HG03108 (cell line): ENCODE measurements around the gene WWC1.
A peak's percentile ranks its signal among the peaks of the same experiment; 100 is the strongest.
"Not testable (repeated sequence)": the region's sequence is repeated elsewhere in the genome, so short reads cannot be mapped to it uniquely, and the experiment has no call there.

Experiments
- ATAC-seq: cut with Tn5 transposase; IDR thresholded peaks from one replicate; pipeline ENCODE4 v1.9.1; 2021; ENCODE audit warnings: moderate library complexity; ENCODE audit not compliant: unreplicated experiment

WWC1 gene

GRCh38 chr5:168328814-168329213 is 37.4 kb downstream of the WWC1 start:
- peak; percentile 69 for ATAC-seq

GRCh38 chr5:168329302-168329701 is 37.9 kb downstream of the WWC1 start:
- ATAC-seq = no peak

- no peak for ATAC-seq
Measured at GRCh38 chr5:168332042-168332441, 40.6 kb downstream of the WWC1 start.

- no peak for ATAC-seq
Measured at GRCh38 chr5:168334280-168334679, 42.8 kb downstream of the WWC1 start.

- ATAC-seq = no peak
Measured at GRCh38 chr5:168334695-168335094, 43.2 kb downstream of the WWC1 start.

- no peak for ATAC-seq
Measured at GRCh38 chr5:168337361-168337760, 45.9 kb downstream of the WWC1 start.

GRCh38 chr5:168339109-168339771 is 47.8 kb downstream of the WWC1 start:
- no peak for ATAC-seq

- ATAC-seq = not testable (repeated sequence)
Measured at GRCh38 chr5:168339772-168340140, 48.3 kb downstream of the WWC1 start.

- ATAC-seq = no peak
Measured at GRCh38 chr5:168340487-168340886, 49.0 kb downstream of the WWC1 start.

GRCh38 chr5:168341178-168341577 is 49.7 kb downstream of the WWC1 start:
- ATAC-seq = no peak

GRCh38 chr5:168342151-168342825 is 50.8 kb downstream of the WWC1 start:
- no peak for ATAC-seq

GRCh38 chr5:168342985-168343384 is 51.5 kb downstream of the WWC1 start:
- ATAC-seq = no peak

GRCh38 chr5:168346417-168346816 is 55.0 kb downstream of the WWC1 start:
- no peak for ATAC-seq

GRCh38 chr5:168347368-168348083 is 56.1 kb downstream of the WWC1 start:
- peak; percentile 82 for ATAC-seq

GRCh38 chr5:168348084-168348414 is 56.6 kb downstream of the WWC1 start:
- no peak for ATAC-seq

GRCh38 chr5:168350315-168350714 is 58.9 kb downstream of the WWC1 start:
- no peak for ATAC-seq

- no peak for ATAC-seq
Measured at GRCh38 chr5:168353216-168353957, 61.9 kb downstream of the WWC1 start.

GRCh38 chr5:168354397-168354796 is 63.0 kb downstream of the WWC1 start:
- no peak for ATAC-seq

- no peak for ATAC-seq
Measured at GRCh38 chr5:168356171-168356570, 64.7 kb downstream of the WWC1 start.

- ATAC-seq = no peak
Measured at GRCh38 chr5:168356592-168356991, 65.1 kb downstream of the WWC1 start.

- ATAC-seq = no peak
Measured at GRCh38 chr5:168357876-168358275, 66.4 kb downstream of the WWC1 start.
